PC-9 (cell line): ENCODE results near the gene GABPB1. TPM values are rescaled to one million over a fixed set of nuclear protein-coding genes. Genes with fewer than 3 reads are reported as not detected.

Experiments
- BruUV-seq: library from RNA; stranded (reverse); fragments of 400-500 nt; replicated peaks from 2 replicates; lab custom pipeline; 2021; lab: Mats Ljungman, UMichigan
- CTCF ChIA-PET: fragments of 300-600 bp; sonication (Branson Sonifier 250); formaldehyde crosslinking; loops from one replicate; lab custom pipeline; 2022; ENCODE audit warnings: antibody characterized with exemption; lab: Charles Lee
- POLR2A ChIA-PET: fragments of 300-600 bp; sonication (Branson Sonifier 250); formaldehyde crosslinking; loops from one replicate; lab custom pipeline; 2022; ENCODE audit warnings: antibody characterized with exemption; ENCODE audit not compliant: unreplicated experiment; lab: Charles Lee
- DNase-seq, 2 experiments: peaks; one replicate each; pipeline versions ENCODE4 v3.0.0 to v3.0.0-alpha.2; 2015 to 2022; ENCODE audit warnings: mixed read lengths in 1 of 2
- H2AFZ ChIP-seq: fragments of 200-600 bp; sonication (generic); 2 replicates; pipeline ENCODE4 v1.8.1; 2017; ENCODE audit warnings: antibody characterized with exemption
- H3F3A ChIP-seq: fragments of 200-600 bp; sonication (generic); 2 replicates; pipeline ENCODE4 v1.8.1; 2017; ENCODE audit warnings: antibody characterized with exemption, mild to moderate bottlenecking, low read depth; ENCODE audit not compliant: insufficient read depth
- H3K27ac ChIP-seq: fragments of 200-600 bp; sonication (generic); 2 replicates; pipeline ENCODE4 v1.6.1; 2016; ENCODE audit warnings: mixed run types
- H3K27me3 ChIP-seq: fragments of 200-600 bp; sonication (generic); 2 replicates; pipeline ENCODE4 v1.6.1; 2016; ENCODE audit warnings: low read depth, mixed run types; ENCODE audit not compliant: insufficient read depth
- H3K36me3 ChIP-seq: fragments of 200-600 bp; sonication (generic); 2 replicates; pipeline ENCODE4 v1.6.1; 2016; ENCODE audit warnings: low read depth, mixed run types
- H3K4me1 ChIP-seq: fragments of 200-600 bp; sonication (generic); replicated peaks from 2 replicates; pipeline ENCODE4 v1.6.1; 2016; ENCODE audit warnings: mixed run types; ENCODE audit not compliant: insufficient read depth
- H3K4me2 ChIP-seq: fragments of 200-600 bp; sonication (generic); 2 replicates; pipeline ENCODE4 v1.6.1; 2017; ENCODE audit warnings: mixed run types
- H3K4me3 ChIP-seq: fragments of 200-600 bp; sonication (generic); 2 replicates; pipeline ENCODE4 v1.6.1; 2016; ENCODE audit warnings: mixed run types
- H3K79me2 ChIP-seq: fragments of 200-600 bp; sonication (generic); 2 replicates; pipeline ENCODE4 v1.6.1; 2017; ENCODE audit warnings: low read depth, mixed run types
- H3K9me2 ChIP-seq: fragments of 200-600 bp; sonication (generic); 2 replicates; pipeline ENCODE4 v1.8.1; 2017; ENCODE audit warnings: mild to moderate bottlenecking; ENCODE audit not compliant: insufficient read depth
- H3K9me3 ChIP-seq: fragments of 200-600 bp; sonication (generic); 2 replicates; pipeline ENCODE4 v1.8.1; 2016; ENCODE audit warnings: low read depth; ENCODE audit not compliant: insufficient read depth
- H4K20me1 ChIP-seq: fragments of 200-600 bp; sonication (generic); 2 replicates; pipeline ENCODE4 v1.8.1; 2017; ENCODE audit not compliant: insufficient read depth
- EZH2 ChIP-seq: fragments of 200-600 bp; sonication (generic); IDR thresholded peaks from 2 replicates; pipeline ENCODE4 v1.8.0; 2017; ENCODE audit warnings: antibody characterized with exemption, low read depth
- intact Hi-C: fragments of 100-400 bp; cut with micrococcal nuclease; formaldehyde crosslinking; loops from one replicate; pipeline ENCODE4 v1.10.0; 2022; ENCODE audit not compliant: unreplicated experiment
- total RNA-seq: library from RNA; stranded (reverse); gene quantifications from 2 replicates; pipeline ENCODE4 v1.2.3, GENCODE V29; 2021
- TF ChIP-seq, protein P1 (sequence below): fragments of 200-600 bp; sonication (generic); conservative IDR thresholded peaks from 2 replicates; pipeline ENCODE4 v1.6.1; 2017; ENCODE audit warnings: mixed run types, antibody characterized with exemption, mild to moderate bottlenecking, moderate library complexity

Gene GABPB1
- total RNA-seq, 1 experiment from 2014 or later = 21.7 TPM

DNA sequence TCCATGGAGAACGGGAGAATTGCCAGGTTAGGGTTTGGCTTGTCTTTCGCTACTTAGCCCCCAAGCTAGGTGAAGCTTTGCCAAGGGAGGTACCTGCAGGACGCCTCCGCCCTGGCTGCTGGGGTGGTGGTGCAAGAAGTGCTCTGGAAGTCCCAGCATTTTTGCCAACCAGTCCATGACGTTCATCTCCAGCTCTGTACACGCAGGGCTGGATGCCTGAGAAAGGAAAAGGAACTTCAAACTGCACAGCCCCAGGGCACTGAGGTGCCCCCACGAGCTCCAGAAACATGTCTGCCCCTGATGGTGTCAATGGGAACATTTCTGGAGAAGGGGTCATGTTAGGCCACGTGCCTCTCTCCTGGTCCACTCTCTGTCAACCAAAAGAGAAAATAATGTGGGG lies 97.7 kb downstream of the GABPB1 start:
- Histone ChIP-seq H3K27me3 (no peaks in the 10 kb centered on the region), H3K9me2 (no peaks in the 10 kb centered on the region), H3K27ac (no peak overlapping the region), H3F3A (peaks cover 6% of the 10 kb centered on the region; the same call in 1 of the 2 replicates), H3K4me2 (peak overlapping the region; percentile 40; the same call in 1 of the 2 replicates), H2AFZ (no peak overlapping the region), H3K36me3 (no peaks in the 10 kb centered on the region), H3K9me3 (no peaks in the 10 kb centered on the region), H3K79me2 (no peaks in the 10 kb centered on the region), H3K4me3 (no peak overlapping the region), H4K20me1 (no peaks in the 10 kb centered on the region), H3K4me1 (peaks cover 32% of the 10 kb centered on the region)
- no TSS peak for BruUV-seq
- intact Hi-C loops = loop anchor here (5.0 kb wide), 1 partner anchor 110 kb away; no protein-coding TSS in a partner anchor
- CTCF ChIA-PET = interaction anchor here (0.6 to 1.1 kb wide), 3 partner anchors 16 to 112 kb away, joined by 3 read pairs; no protein-coding TSS in a partner anchor
- TF ChIP-seq, protein P1, sequence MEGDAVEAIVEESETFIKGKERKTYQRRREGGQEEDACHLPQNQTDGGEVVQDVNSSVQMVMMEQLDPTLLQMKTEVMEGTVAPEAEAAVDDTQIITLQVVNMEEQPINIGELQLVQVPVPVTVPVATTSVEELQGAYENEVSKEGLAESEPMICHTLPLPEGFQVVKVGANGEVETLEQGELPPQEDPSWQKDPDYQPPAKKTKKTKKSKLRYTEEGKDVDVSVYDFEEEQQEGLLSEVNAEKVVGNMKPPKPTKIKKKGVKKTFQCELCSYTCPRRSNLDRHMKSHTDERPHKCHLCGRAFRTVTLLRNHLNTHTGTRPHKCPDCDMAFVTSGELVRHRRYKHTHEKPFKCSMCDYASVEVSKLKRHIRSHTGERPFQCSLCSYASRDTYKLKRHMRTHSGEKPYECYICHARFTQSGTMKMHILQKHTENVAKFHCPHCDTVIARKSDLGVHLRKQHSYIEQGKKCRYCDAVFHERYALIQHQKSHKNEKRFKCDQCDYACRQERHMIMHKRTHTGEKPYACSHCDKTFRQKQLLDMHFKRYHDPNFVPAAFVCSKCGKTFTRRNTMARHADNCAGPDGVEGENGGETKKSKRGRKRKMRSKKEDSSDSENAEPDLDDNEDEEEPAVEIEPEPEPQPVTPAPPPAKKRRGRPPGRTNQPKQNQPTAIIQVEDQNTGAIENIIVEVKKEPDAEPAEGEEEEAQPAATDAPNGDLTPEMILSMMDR = no peak
- no peak for TF ChIP-seq EZH2
- no peak for DNase-seq
- POLR2A ChIA-PET = interaction anchor here (1.1 kb wide), 1 partner anchor 8 kb away, joined by 3 read pairs; no protein-coding TSS in a partner anchor

DNA sequence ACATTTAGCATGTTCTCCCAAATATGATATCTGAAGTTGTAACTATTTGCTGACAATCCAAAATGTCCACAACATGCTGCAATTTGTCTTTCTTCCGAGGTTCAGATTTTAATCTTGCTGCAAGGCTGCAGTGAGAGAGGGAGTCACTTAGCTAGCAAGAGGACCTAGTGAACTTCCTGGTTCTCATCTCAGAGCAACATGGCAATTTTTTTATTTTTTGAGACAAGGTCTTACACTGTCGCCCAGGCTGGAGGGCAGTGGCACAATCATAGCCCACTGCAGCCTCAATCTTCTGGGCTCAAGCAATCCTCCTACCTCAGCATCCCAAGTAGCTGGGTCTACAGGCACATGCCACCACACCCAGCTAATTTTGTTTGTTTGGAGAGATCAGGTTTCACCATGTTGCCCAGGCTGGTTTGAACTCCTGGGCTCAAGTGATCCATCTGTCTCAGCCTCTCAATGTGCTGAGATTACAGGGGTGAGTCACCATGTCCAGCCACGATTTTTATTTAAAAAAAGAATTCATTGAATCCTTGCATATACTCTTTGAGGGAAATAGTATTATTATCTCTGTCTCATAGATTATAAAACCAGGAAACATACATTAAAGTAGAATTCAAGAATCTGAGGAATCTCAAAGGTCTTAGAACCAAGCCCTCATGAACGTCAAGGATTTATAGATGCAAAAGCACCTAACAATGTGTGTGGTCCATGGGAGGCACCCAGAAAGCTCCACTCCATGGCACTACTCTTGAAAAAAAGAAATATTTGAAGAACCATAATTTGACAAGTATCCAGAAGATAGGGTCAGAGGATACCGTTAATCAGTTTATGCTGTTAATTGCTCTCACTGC lies 98.6 kb downstream of the GABPB1 start:
- Histone ChIP-seq H3K4me1 (peaks cover 32% of the 10 kb centered on the region), H3F3A (peaks cover 6% of the 10 kb centered on the region; the same call in 1 of the 2 replicates), H2AFZ (no peak overlapping the region), H3K9me2 (no peaks in the 10 kb centered on the region), H3K9me3 (no peaks in the 10 kb centered on the region), H3K4me2 (peak overlapping the region; percentile 40), H3K27me3 (no peaks in the 10 kb centered on the region), H3K79me2 (no peaks in the 10 kb centered on the region), H3K36me3 (no peaks in the 10 kb centered on the region), H4K20me1 (no peaks in the 10 kb centered on the region), H3K4me3 (no peak overlapping the region), H3K27ac (peak overlapping the region; percentile 17)
- DNase-seq = peak; percentile 54 to 84
- intact Hi-C loops = loop anchor here (5.0 kb wide), 1 partner anchor 109 kb away; no protein-coding TSS in a partner anchor
- TF ChIP-seq EZH2 = no peak
- TF ChIP-seq, protein P1 = no peak
- ChIA-PET POLR2A (no interaction called here), CTCF (no interaction called here)
- BruUV-seq = no TSS peak

DNA sequence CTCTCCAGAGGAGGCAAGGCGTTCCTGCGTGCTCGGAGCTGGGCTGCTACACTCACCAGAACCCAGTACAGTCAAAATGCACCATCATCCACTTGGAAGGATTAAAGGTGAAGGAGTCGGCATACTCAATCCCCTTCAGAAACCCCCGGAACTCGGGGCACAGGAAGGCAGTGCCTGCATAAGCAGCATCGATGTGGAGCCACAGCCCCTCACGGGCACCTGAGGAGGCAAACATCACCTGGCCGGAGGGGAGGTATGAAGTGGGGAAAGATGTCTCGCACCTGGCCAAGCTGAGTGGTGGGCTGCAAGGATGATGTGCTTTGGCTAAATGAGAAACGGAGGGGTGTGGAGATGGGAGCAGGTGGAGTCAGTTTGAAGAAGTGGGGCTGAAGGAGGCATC lies 102.4 kb downstream of the GABPB1 start:
- H3K36me3 ChIP-seq = no peaks in the 10 kb centered on the region
- H3F3A ChIP-seq = peaks cover 6% of the 10 kb centered on the region; the same call in 1 of the 2 replicates
- TF ChIP-seq, protein P1 = no peak
- no peak for TF ChIP-seq EZH2
- no peak overlapping the region for H3K4me2 ChIP-seq
- no peaks in the 10 kb centered on the region for H3K9me2 ChIP-seq
- H3K79me2 ChIP-seq = no peaks in the 10 kb centered on the region
- CTCF ChIA-PET = no interaction called here
- intact Hi-C loops = no loop called here
- no peaks in the 10 kb centered on the region for H4K20me1 ChIP-seq
- no peak for DNase-seq
- H3K27ac ChIP-seq = no peak overlapping the region
- no peaks in the 10 kb centered on the region for H3K27me3 ChIP-seq
- no peak overlapping the region for H3K4me3 ChIP-seq
- no peak overlapping the region for H2AFZ ChIP-seq
- H3K9me3 ChIP-seq = no peaks in the 10 kb centered on the region
- POLR2A ChIA-PET = no interaction called here
- no TSS peak for BruUV-seq
- peaks cover 21% of the 10 kb centered on the region for H3K4me1 ChIP-seq
